HL-60 (cell line): ENCODE measurements around the gene IQSEC1.

Source experiments
- DNase-seq, 2 experiments: peaks; one replicate each; pipeline ENCODE4 v3.0.0-alpha.2; 2010 to 2020; ENCODE audit warnings: low read depth in 1 of 2, low spot score in 1 of 2
- H3K27ac ChIP-seq: fragments of 250-450 bp; sonication (Bioruptor Pico); replicated peaks from 2 replicates; pipeline ENCODE4 v1.5.1; 2020; ENCODE audit warnings: mild to moderate bottlenecking, moderate library complexity
- H3K27me3 ChIP-seq: fragments of 250-450 bp; sonication (Bioruptor Pico); 2 replicates; pipeline ENCODE4 v1.5.1; 2021; ENCODE audit warnings: mild to moderate bottlenecking, moderate library complexity; ENCODE audit not compliant: insufficient read depth, poor library complexity, severe bottlenecking
- H3K4me3 ChIP-seq: replicated peaks from 2 replicates; pipeline ENCODE4 v1.5.1; 2011; ENCODE audit warnings: mild to moderate bottlenecking, control low read depth, low read length; ENCODE audit not compliant: insufficient read depth
- CTCF ChIP-seq: IDR thresholded peaks from one replicate; pipeline ENCODE4 v1.5.1; 2011; ENCODE audit warnings: low read length, control low read depth, inconsistent platforms; ENCODE audit not compliant: insufficient read depth
- GABPA ChIP-seq: IDR thresholded peaks from 2 replicates; pipeline ENCODE4 v1.6.1; 2012; ENCODE audit warnings: low read depth
- POLR2AphosphoS5 ChIP-seq: IDR thresholded peaks from 2 replicates; pipeline ENCODE4 v1.6.1; 2012; ENCODE audit warnings: low read depth
- REST ChIP-seq: IDR thresholded peaks from 2 replicates; pipeline ENCODE4 v1.6.1; 2012; ENCODE audit warnings: low read depth; ENCODE audit not compliant: insufficient replicate concordance
- SPI1 ChIP-seq: IDR thresholded peaks from 2 replicates; pipeline ENCODE4 v1.6.1; 2012; ENCODE audit warnings: low read depth, mild to moderate bottlenecking, borderline replicate concordance

IQSEC1 gene

DNA sequence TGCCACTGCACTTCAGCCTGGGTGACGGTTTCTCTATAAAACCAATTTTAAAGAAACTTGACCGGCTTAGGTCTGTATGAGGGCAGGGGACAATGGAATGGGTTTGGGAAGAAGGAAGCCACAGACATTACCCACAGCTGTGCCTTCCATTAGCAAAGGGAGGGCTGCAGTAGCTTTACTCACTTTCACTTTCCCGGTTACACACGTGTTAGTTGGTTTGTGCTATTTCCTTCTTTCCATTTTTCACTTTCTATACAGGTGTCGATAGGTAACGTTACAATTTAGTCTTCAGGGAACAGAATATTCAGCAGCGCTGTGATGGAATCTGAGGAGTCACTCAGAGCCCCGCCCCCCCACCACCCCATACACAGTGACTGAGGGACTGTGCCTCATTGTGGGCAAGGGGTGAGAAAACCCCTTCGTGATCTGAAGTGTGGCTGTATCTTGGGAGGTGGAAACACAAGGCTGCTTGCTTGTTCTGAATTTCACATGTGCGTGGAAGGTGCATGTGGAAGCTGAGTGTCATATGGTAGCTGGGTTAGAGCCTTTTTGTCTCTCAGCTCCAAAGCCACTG, 187.0 kb downstream of the IQSEC1 start:
- H3K27ac ChIP-seq, result no peak overlapping the region
- no peak overlapping the region for H3K4me3 ChIP-seq
- no peak for DNase-seq
- no peak for TF ChIP-seq REST
- TF ChIP-seq GABPA, result no peak
- TF ChIP-seq CTCF, result no peak
- no peak for TF ChIP-seq POLR2AphosphoS5
- no peak for TF ChIP-seq SPI1
- H3K27me3 ChIP-seq, result peaks cover 19% of the 10 kb centered on the region

DNA sequence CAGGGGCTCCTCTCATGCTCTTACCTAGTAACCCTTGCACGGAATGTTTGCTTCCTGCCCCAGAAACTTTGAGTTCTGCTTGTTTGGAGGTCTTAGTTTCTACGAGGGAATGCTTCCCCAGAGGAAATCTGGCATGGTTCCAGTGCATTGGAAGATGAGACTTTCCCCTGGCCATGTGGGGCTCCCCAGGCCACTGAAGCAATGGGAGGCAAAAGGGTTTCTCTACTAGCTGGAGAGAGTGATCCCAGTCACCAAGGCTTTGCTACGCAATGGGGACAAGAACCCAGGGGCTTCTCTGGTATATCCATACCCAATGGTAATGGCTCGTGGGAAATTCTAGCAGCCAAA, 187.7 kb downstream of the IQSEC1 start:
- H3K27me3 ChIP-seq, result peaks cover 17% of the 10 kb centered on the region
- no peak for TF ChIP-seq REST
- TF ChIP-seq GABPA, result no peak
- no peak for TF ChIP-seq SPI1
- no peak for TF ChIP-seq CTCF
- no peak for TF ChIP-seq POLR2AphosphoS5
- no peak overlapping the region for H3K4me3 ChIP-seq
- DNase-seq, result no peak
- H3K27ac ChIP-seq, result no peak overlapping the region

DNA sequence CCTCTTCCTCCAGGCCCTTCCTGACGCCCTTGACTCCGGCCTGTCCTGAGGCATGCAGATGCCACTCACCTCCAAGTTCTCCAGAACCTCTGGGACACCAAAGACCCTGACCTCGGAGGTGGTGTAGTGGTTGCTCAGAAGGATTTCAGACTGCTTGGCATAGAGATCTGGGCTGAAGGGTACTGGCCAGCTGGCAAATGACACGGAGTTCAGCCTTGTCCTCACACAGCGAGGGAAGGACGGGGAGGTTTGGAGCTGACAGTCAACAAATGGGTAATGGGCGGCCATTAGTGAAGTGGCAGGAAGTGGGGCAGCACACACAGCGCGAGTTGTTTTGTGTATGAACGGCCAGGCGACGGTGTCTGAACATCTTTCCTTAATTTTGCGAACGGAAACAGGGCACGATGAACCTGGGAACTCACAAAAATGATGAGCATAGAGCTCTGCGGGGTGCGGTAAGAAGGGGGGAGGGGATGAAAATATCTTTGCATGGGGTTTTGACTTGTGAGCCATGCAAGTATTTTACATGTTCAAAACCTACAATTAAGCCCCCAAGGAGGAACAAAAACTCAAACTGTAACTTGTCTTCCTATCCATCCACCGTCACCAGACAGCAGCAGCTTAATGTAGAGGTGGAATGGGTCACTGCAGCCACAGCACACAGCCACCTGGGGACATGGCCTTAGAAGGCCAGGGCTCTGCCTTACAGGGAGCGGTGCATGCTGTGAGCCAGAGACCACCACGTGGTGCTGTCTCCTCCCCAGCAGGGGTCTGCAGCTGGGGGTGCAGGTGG, 188.2 kb downstream of the IQSEC1 start:
- no peak for DNase-seq
- H3K27me3 ChIP-seq, result peaks cover 12% of the 10 kb centered on the region
- no peak overlapping the region for H3K27ac ChIP-seq
- TF ChIP-seq REST, result no peak
- no peak for TF ChIP-seq CTCF
- no peak for TF ChIP-seq POLR2AphosphoS5
- TF ChIP-seq SPI1, result no peak
- no peak for TF ChIP-seq GABPA
- no peak overlapping the region for H3K4me3 ChIP-seq
